Measurements from ENCODE around the gene NUP62.
A peak's percentile ranks its signal among the peaks of the same experiment; 100 is the strongest.
"Not testable (repeated sequence)": the region's sequence is repeated elsewhere in the genome, so short reads cannot be mapped to it uniquely, and the experiment has no call there.

Gene NUP62

DNA sequence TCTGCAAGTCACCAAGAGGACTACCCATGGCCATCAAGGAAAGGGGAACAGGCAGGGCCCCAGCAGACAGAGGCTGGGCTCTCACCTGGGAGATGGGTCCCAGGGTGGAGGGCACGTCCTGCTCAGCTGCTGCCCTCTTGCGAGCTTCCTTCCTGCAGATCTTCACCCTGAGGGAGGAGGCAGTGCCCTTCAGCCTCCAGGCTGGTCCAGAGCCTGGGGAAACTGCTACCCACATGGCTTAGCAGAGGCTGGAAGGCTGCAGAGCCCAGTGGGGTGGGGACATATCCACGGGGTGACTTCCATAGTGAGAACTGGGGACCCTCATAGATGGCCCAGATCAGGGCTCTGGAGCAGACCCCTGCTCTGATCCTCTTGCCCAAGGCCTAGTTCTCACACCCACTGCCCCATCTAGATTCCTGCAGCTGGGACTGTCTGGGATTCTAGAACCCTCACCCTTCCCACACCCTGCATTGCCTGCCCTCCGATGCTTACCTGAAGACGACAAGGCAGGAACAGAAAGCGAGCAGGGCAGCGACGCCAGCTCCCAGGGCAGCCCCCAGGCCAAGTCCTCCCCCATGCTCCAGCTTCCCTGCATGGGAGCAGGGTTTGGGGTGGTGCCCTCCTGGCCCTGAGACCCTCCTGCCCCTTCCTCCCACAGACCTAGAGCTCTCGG lies 22.6 kb upstream of the NUP62 start:
- no peak for DNase-seq

DNA sequence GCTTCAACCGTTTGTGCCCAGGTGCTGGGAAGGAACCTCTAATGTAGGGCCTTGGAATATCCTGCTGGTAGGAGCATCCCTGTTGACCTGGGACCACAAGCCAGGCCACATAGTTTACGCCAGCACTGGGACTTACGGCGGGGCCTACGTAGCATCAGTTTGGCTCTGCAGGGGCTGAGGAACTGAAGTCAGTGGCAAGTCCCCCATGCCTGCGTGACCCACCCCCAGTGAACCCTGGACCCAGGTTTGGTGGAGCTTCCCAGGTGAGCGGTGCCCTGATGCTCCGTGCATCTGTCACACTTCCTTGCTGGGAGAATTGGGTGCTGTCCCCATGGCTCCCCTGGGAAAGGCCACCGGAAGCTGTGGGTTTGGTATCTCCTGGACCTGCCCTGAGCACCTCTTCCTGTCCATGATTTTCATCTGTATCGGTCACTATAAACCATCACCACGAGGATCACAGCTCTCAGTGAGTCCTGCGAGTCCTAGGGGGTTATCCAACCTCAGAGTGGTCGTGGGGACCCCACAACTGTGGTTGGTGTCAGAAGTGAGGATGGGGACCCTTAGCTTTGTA lies 21.7 kb upstream of the NUP62 start:
- DNase-seq, result no peak

DNA sequence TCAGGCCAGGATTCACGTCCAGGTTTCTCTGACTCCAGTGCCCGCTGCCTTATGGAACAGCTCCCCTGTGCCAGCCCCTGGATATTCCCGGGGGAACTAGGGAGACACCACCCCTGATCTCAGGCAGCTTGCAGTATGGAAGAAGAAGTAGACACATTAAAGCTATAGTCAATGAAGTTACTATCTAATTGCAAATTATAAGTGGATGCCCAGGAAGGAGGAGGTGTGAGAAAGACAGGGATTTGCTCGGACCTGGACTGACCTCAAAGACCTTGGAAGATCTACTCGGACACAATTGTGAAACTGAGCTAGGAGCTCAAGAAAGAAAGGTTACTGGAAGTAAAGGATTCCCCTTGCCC lies 21.3 kb upstream of the NUP62 start:
- DNase-seq, result no peak

DNA sequence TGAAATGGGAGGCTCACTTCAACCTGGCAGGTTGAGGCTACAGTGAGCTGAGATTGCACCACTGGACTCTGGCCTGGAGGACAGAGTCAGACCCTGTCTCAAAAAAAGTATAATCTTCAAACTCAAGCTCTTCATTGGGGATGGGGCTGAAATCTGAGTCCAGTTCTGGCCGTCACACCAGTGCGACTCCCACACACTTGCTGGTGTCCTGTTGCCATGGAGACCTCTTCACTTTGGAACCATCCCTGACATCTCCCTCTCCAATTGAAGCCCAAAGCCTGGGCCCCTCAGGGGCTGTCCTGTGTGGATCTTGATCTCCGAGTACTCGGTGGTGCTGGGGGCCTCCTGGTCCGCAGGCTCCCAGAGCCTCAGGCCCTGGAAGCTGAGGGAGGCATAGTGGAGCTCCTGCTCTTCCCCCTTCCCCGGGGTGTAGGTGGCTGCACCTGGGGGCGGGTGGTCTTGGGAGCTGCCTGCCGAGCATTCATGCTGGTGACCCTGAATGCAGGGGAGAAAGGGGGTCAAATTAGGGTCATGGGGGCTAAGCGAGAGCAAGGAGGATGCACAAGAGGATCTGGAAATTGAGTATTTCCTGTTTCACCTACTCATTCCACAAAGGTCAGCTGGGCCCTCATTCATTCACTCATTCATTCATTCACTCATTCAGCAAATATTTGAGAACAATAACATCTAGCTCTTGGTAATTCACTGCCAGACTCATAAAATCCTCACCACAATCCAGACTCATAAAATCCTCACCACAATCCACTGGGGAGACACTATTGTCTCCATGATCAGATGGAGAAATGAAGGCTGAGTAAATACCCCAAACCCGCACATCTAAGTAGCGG lies 20.7 kb upstream of the NUP62 start:
- DNase-seq, result no peak

DNA sequence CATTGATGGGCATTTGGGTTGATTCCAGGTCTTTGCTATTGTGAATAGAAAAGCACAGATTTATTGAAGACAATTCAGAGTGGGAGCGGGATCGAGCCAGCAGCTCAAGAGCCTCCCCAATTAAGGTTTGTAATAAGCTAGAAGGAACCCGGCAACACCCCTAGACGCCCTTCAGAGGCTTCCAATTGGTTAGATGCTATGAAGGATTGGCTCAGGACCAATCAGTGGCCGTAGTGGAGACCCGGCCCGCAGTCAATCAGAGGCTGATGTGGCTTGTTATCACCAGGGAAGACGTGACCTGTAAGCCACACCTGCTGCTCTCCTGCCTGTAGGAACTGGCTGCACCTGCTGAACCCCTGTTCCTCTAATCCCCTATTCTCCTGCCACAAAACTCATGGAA lies 17.1 kb upstream of the NUP62 start:
- DNase-seq, result no peak

DNA sequence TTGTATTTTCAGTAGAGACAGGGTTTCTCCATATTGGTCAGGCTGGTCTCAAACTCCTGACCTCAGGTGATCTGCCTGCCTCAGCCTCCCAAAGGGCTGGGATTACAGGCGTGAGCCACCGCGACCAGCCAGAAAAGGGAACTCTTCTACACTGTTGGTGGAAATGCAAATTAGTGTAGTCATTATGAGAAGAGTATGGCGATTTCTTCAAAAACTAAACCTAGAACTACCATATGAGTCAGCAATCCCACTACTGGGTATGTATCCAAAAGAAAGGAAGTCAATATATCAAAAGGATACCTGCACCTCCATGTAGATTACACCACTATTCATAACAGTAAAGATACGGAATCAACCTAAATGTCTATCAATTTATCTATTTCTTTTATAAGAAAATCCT lies 15.3 kb upstream of the NUP62 start:
- DNase-seq, result peak; percentile 79

DNA sequence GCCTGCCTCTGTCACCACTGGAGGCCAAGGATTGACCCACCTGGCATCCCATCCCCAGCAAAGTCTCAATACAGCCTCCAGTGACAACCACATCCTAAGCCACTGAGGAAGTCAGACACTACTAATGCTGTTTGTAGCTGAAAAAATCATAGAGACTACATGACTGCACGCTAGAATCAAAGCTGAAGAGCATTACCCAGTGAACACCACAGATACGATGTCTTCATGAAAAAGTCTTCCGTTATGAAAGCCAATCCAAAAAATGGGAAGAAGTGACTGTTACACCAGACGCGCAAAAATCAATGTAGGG lies 11.1 kb upstream of the NUP62 start:
- DNase-seq, result no peak

DNA sequence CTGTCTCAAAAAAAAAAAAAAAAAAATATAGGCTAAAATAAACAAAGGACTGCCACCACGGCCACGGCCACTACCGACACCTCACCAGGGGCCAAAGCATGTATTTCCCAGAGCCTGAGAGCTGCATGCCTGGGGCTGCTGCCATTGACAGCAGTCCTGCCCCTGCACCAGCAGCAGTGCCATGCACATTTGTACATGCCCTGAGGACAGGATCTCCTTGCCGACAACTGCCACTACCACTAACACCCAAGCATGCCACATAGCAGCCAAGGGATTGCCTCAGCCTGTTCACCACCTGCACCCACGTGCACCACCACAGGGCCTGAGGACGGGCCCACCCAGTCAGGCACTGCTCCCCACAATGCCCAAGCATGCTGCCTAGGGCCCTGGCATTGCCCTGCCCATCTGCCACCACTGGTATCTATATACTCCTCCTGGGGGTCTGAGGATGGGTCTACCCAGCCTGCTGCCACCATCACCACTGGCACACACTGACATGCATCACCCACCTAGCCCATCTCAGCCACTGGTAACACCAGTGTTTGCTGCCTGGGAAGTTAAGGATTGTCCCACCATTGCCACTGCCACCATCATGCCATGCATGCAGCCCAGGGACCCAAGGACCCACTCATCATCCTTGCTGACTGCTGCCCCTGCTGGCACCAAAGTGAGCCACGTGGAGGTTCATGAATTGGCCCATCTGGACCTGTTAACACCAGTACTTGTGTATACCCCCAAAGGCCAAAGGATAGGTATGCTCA lies 10.6 kb upstream of the NUP62 start:
- no peak for DNase-seq

DNA sequence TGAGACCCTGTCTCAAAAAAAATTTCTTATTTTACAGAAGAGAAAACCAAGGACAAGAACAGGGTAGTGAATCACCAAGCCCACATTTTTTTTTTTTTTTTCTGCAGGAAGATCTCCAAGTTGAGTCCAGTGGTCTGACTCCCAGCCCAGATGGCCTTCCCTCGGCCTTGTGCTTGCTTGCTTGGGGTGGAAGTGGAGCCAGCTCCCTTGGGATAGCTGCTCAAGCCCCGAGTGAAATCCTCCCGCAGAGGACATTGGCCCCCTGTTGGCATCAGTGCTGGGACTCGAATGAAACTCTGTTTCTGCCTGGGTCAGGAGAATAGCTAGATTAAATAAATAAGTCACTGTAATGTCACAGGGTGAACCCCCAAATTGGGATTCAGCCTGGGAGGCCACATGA lies 9.4 kb upstream of the NUP62 start:
- no peak for DNase-seq

DNA sequence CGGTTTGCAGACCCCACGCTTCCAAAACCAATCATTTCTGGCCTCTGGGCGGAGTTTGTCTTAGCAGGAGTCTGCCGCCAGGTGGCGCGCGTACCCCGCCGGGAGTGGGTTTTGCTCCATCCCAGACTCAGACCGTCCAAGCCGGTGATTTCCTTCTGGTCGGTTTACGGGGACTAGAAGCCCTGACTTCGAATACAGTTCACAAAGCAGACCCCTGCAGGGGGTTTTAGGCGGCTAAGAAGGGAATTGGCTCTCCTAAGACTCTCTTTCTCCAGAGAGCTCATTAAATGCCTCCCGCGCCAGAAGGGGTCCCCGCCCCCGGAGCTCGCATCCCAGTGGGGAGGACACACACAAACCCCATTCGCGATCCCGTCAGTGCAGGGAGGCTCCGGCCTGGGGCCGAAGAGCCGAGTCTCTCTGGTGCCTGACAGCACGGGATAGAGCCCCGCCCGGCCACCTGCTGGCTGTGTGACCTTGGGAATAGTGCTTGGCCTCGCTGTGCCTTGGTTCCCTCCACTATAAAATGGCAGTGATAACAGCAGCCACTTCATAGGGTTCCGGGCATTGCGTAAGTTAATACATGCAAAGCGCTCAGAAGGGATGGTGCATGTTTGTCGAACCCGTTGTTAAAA lies 8.6 kb upstream of the NUP62 start:
- DNase-seq, result peak; percentile 49 to 94

DNA sequence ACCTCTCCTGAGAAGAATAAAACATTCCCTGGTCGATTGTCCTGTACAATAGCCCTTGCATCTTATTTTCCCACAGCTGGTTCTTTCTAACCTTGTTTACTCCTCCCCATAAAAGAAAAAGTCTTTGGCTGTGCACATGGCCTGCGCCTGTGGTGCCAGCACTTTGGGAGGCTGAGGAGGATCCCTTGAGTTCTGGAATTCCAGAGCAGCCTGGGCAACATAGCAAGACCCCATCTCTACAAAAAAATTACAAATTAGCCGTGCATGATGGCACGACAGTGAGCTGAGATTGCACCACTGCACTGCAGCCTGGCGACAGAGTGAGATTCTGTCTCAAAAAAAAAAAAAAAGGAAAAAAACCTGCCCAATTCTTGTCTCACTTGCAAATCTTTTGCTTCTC lies 7.2 kb upstream of the NUP62 start:
- DNase-seq, result no peak

DNA sequence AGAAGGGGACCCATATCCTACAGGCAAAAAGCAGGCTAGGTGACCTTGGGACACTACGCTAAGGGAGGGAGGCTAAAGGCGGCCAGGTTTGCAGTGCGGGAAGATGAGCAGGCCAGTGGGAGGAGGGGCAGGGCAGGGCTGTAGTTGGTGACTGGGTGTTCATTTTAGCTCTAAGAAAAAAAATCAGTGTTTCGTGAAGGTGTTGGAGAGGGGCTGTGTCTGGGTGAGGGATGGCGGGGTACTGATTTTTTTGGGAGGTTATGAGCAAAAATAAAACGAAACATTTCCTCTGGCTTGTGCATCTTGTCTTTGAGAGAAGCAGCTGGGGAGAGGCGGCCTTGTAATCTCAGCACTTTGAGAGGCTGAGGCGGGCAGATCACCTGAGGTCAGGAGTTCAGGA lies 4.3 kb upstream of the NUP62 start:
- DNase-seq, result no peak

DNA sequence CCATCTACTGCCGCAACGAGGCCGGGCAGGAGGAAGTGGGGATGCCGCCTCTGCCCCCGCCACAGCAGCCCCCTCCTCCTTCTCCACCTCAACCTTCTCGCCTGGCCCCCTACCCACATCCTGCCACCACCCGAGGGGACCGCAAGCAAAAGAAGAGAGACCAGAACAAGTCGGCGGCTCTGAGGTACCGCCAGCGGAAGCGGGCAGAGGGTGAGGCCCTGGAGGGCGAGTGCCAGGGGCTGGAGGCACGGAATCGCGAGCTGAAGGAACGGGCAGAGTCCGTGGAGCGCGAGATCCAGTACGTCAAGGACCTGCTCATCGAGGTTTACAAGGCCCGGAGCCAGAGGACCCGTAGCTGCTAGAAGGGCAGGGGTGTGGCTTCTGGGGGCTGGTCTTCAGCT lies 3.4 kb upstream of the NUP62 start:
- no peak for DNase-seq

DNA sequence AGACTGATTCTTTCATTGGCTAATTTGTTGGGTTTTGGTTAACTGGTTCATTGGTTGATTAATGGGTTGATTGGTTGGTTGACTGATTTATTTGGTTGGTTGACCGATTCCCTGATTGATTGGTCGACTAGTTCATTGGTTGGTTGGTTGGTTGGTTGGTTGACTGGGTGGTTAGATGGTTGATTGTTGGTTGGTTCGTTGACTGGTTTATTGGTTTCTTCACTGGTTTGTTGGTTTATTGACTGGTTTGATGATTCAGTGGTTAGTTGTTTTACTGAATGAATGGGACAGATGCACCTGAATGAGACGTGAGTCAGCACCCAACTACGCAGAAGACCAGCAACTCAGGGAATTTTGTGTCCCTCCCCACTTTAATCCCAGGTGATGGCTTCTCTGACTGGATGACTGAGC lies 2.7 kb upstream of the NUP62 start:
- DNase-seq, result no peak

DNA sequence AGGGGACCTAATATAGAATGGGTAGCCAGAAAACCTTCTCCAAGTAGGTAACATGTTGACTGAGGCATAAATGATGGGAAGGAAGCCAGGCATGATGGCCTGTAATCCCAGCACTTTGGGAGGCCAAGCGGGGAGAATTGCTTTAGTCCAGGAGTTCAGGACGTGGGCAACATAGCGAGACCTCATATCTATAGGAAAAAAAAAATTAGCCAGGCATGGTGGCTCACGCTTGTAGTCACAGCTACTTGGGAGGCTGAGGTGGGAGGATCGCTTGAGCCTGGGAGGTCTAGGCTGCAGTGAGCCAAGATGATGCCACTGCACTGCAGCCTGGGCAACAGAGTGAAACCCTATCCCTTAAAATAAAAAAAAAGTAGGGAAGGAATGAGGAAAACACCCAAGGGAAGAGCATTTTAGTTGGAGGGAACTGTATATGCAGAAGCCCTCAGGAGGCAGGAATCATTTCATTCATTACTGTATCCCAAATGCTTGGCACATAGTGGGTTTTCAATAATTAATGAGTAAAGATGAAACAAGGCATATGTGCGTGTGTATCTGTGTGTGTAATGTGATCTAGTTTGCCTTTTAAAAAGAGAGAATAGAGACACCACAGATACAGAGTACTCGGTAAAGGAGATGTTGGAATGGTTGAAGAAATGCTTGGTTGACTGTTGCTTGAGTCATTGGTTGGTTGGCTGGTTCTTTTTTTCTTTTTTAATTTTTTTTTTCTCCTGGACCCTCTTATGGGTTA lies 2.2 kb upstream of the NUP62 start:
- DNase-seq, result no peak

DNA sequence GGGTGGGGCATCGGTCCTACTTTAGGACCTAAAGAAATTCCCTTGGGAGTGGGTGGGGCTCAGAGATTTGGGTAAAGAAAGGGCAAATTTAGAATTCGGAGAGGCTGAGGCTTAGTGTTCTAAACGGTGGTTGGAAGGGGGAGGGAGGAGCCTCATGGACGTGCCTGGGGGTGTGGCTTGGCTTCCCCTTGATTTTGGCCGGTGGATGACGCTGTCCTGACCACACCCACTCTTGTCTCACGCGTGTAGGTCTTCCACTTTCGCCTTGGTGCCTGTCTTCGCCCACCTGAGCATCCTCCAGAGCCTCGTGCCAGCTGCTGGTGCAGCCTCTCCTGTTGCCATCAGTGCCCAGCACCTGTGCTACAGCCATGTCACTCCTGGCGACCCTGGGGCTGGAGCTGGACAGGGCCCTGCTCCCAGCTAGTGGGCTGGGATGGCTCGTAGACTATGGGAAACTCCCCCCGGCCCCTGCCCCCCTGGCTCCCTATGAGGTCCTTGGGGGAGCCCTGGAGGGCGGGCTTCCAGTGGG lies 1.2 kb upstream of the NUP62 start:
- peak in 1 of 2 donors; percentile 34 for DNase-seq

DNA sequence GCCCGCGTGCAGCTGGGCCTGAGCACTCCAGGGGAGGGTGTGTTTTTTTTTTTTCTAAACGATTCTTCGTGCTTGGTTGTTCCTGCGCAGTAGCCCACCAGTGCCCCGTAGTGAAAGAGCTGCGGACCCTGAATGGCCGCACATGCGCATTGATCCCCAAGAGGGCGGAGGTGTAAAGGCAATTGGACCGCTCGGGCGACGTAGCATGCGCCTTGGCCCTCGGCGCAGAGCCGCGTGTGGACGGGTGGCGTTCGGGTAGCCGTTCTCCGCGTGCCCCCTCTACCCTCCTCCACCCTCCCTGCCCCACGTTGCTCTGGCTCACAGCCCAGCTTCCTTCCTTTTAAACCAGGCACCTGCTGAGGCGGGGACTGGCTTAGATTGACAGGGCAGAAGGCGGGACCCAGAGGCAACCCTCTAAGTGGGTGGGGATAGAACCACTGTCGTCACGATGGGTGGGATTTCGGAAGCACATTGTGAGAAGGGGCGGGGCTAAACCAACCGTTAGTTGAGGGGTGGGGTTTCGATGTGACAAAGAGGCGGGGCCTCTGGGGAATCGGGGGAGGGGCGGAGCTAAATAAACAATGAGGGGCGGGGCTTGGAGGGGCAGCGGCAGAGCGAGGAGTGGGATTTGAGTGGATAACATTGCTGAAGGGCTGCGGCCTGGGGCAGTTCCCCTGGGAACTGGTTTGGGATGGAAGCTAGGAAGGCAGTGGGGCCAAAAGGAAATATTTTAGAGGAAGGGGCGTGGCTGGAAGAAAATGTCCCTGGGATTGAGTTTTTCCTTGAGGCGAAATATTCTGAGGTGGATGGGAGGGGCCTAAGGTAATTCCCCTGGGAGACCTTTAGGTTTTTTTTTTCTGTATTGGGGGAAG lies 543 bp upstream of the NUP62 start:
- DNase-seq, result peak; percentile 91 to 98

DNA sequence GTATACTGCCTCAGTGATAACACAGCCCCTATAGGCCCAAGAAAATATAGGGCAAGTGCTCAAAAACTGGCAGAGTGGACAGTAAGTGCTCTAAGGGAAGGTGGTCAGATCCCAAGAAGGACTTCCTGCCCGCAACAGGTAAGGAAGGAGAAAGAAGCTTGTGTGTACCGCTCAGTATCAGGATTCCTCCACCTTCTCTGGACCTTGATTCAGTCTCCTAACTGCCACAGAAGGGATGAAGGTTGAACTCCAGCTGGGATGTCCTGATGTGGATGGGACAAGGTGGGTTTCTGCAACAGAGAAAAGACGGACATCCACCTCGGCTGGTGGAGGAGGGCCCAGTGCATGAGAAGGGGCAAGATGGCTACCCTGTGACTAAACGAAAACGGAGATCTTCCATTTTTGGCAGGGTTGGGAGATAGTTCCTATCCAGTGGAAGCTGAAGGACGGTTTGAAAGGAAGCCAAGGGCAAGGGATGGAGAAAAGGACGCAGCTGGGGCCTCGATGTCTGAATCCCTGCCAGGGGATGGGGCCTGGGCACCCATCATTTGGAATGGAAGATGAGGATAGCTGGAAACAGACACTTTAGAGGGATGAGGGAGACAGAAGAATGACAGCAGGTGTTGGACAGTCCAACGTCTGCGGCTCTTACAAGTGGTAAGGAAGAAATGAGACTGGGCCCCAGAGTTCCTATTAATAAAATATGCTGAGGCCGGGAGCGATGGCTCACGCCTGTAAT lies 1.6 kb downstream of the NUP62 start:
- no peak for DNase-seq

DNA sequence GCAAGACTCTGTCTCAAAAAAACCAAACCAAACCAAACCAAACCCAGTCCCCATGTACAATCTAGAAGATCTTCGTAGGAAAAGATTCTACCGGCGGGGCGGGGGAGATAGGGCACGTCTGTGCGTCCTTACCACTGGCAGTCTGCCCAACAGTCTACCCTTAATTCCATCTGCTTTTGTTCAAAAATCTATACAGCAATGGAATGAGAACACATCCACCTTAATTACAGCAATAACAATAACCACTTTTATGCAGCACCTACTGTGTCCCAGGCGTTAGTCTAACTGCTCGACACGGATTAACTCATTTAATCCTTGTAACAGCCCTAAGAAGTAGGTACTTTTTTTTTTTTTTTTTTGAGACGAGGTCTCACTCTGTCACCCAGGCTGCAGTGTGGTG lies 2.8 kb downstream of the NUP62 start:
- no peak for DNase-seq

DNA sequence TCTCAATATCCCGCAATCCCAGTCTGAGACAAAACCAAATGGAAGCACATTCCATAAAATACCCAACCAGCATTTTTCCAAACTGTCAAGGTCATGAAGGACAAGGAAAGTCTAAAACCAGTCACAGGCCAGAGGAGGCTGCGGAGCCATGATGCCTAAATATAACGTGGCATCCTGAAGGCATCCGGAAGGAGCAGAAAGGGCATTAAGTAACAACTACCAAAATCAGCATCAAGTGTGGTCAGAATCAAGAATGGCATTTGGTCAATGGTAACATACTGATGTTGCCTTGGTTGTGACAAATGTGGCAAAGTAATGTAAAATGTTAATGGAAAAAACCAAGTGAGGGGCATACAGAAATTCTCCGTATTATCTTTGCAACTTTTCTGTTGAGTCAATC lies 3.8 kb downstream of the NUP62 start:
- no peak for DNase-seq

DNA sequence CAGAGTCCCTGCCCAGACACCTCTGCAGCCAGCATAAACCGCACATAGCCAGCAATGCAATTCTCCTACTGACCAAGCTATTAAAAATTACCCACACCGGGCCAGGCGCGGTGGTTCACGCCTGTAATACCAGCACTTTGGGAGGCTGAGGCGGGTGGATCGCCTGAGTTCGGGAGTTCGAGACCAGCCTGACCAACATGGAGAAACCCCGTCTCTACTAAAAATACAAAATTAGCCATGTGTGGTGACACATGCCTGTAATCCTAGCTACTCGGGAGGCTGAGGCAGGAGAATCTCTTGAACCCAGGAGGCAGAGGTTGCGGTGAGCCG lies 4.5 kb downstream of the NUP62 start:
- DNase-seq, result not testable (repeated sequence)
